HCT116 (cell line): Measurements from ENCODE around the gene PCP2. TPM values are rescaled to one million over a fixed set of nuclear protein-coding genes. Genes with fewer than 3 reads are reported as not detected.

ENCODE experiments used
- ATAC-seq: fragments of 200-7000 bp; cut with Tn5 transposase; 2 replicates; pipeline ENCODE4 v1.9.1; 2020; ENCODE audit warnings: mild to moderate bottlenecking, moderate library complexity
- BruUV-seq: library from RNA; stranded (reverse); fragments of 400-500 nt; replicated peaks from 2 replicates; lab custom pipeline; 2021; lab: Mats Ljungman, UMichigan
- CTCF ChIA-PET: fragments of 300-600 bp; sonication (Branson Sonifier 250); formaldehyde crosslinking; loops from one replicate; lab custom pipeline; 2021; ENCODE audit warnings: antibody characterized with exemption; lab: Charles Lee
- POLR2A ChIA-PET: fragments of 300-600, 350-600 bp; sonication (Branson Sonifier 250); formaldehyde crosslinking; loops from one replicate; lab custom pipeline; 2021; ENCODE audit warnings: antibody characterized with exemption; lab: Charles Lee
- RAD21 ChIA-PET, 2 experiments: fragments of 300-600 bp; sonication (Branson Sonifier 250); formaldehyde crosslinking; loops; one replicate each; lab custom pipeline; 2023; ENCODE audit warnings: low total read pairs in 2 of 2; ENCODE audit not compliant: uncharacterized antibody in 2 of 2, unreplicated experiment in 2 of 2, low non-redundant PET in 1 of 2; lab: Charles Lee
- DNase-seq: peaks from one replicate; pipeline ENCODE4 v3.0.0-alpha.2; 2010; ENCODE audit warnings: low read depth, low spot score
- H2AFZ ChIP-seq: fragments of 200-600 bp; shearing (Covaris generic), sonication (generic); 2 replicates; pipeline ENCODE4 v1.6.1; 2017; ENCODE audit warnings: low read depth, mixed run types, mixed read lengths, antibody characterized with exemption, low read length; ENCODE audit not compliant: poor library complexity, severe bottlenecking
- H3K27ac ChIP-seq: 2 replicates; pipeline ENCODE4 v1.5.1; 2012; ENCODE audit warnings: low read depth, low read length
- H3K27me3 ChIP-seq: fragments of 200-600 bp; sonication (generic); 2 replicates; pipeline ENCODE4 v1.6.1; 2016; ENCODE audit warnings: mixed run types, low read length, mixed read lengths; ENCODE audit not compliant: insufficient read depth
- H3K36me3 ChIP-seq, 2 experiments: fragments of 200-500 bp in 1 of 2; fragments of 200-600 bp in 1 of 2; sonication (Bioruptor generic) in 1 of 2; sonication (generic) in 1 of 2; 2 replicates each; pipeline versions ENCODE4 v1.5.1 to v1.6.1; 2014 to 2016; ENCODE audit warnings: low read length in 2 of 2, inconsistent platforms in 1 of 2, mixed read lengths in 1 of 2, mixed run types in 1 of 2; ENCODE audit not compliant: insufficient read depth in 2 of 2, control insufficient read depth in 1 of 2
- H3K4me1 ChIP-seq, 2 experiments: fragments of 200-600 bp in 1 of 2; sonication (generic) in 1 of 2; 2 replicates each; pipeline versions ENCODE4 v1.5.1 to v1.6.1; 2012 to 2017; ENCODE audit warnings: low read length in 2 of 2, inconsistent platforms in 1 of 2, mild to moderate bottlenecking in 1 of 2, mixed read lengths in 1 of 2, mixed run types in 1 of 2, moderate library complexity in 1 of 2; ENCODE audit not compliant: insufficient read depth in 2 of 2, control insufficient read depth in 1 of 2
- H3K4me2 ChIP-seq: fragments of 200-600 bp; sonication (generic); 2 replicates; pipeline ENCODE4 v1.6.1; 2017; ENCODE audit warnings: mixed run types, low read length, mixed read lengths
- H3K4me3 ChIP-seq, 2 experiments: fragments of 200-600 bp in 1 of 2; sonication (generic) in 1 of 2; replicated peaks in 1 of 2; 2 replicates each; pipeline ENCODE4 v1.5.1; 2011 to 2016; ENCODE audit warnings: low read length in 2 of 2, control low read depth in 1 of 2, low read depth in 1 of 2, mild to moderate bottlenecking in 1 of 2, mixed read lengths in 1 of 2, mixed run types in 1 of 2
- H3K79me2 ChIP-seq: fragments of 200-600 bp; sonication (generic); 2 replicates; pipeline ENCODE4 v1.6.1; 2017; ENCODE audit warnings: mild to moderate bottlenecking, mixed run types, low read length, moderate library complexity, mixed read lengths; ENCODE audit not compliant: insufficient read depth
- H3K9ac ChIP-seq: fragments of 200-600 bp; sonication (generic); 2 replicates; pipeline ENCODE4 v1.6.1; 2016; ENCODE audit warnings: low read length, mixed read lengths
- H3K9me2 ChIP-seq: fragments of 200-600 bp; sonication (generic), shearing (Covaris generic); 2 replicates; pipeline ENCODE4 v1.6.1; 2017; ENCODE audit warnings: mixed run types, mild to moderate bottlenecking, moderate library complexity; ENCODE audit not compliant: insufficient read depth
- H3K9me3 ChIP-seq, 2 experiments: fragments of 200-500 bp in 1 of 2; fragments of 200-600 bp in 1 of 2; sonication (Bioruptor generic) in 1 of 2; sonication (generic) in 1 of 2; 2 replicates each; pipeline ENCODE4 v1.6.1; 2014 to 2017; ENCODE audit warnings: low read length in 2 of 2, mixed read lengths in 2 of 2, inconsistent platforms in 1 of 2, low read depth in 1 of 2, mild to moderate bottlenecking in 1 of 2, mixed run types in 1 of 2, moderate library complexity in 1 of 2; ENCODE audit not compliant: control insufficient read depth in 1 of 2, insufficient read depth in 1 of 2
- H4K20me1 ChIP-seq: fragments of 200-600 bp; sonication (generic), shearing (Covaris generic); 2 replicates; pipeline ENCODE4 v1.6.1; 2017; ENCODE audit warnings: mixed run types, mild to moderate bottlenecking, moderate library complexity; ENCODE audit not compliant: insufficient read depth
- CTCF ChIP-seq, 3 experiments: fragments of 200-600 bp in 1 of 3; sonication (generic) in 1 of 3; IDR thresholded peaks in 2 of 3; conservative IDR thresholded peaks in 1 of 3; 2 replicates each; pipeline ENCODE4 v1.5.1; 2012 to 2017; ENCODE audit warnings: low read depth in 2 of 3, low read length in 2 of 3, antibody characterized with exemption in 1 of 3, borderline replicate concordance in 1 of 3, control low read depth in 1 of 3, mild to moderate bottlenecking in 1 of 3, mixed read lengths in 1 of 3, mixed run types in 1 of 3, moderate library complexity in 1 of 3; ENCODE audit not compliant: insufficient read depth in 1 of 3
- EZH2phosphoT487 ChIP-seq: fragments of 200-600 bp; IDR thresholded peaks from 2 replicates; pipeline ENCODE4 v1.6.1; 2018; ENCODE audit warnings: antibody characterized with exemption, borderline replicate concordance
- POLR2AphosphoS5 ChIP-seq: IDR thresholded peaks from 2 replicates; pipeline ENCODE4 v1.6.1; 2011; ENCODE audit warnings: mild to moderate bottlenecking, low read depth, low read length, moderate library complexity
- RAD21 ChIP-seq: IDR thresholded peaks from 2 replicates; pipeline ENCODE4 v1.6.1; 2012; ENCODE audit warnings: low read depth, mild to moderate bottlenecking
- SP1 ChIP-seq: IDR thresholded peaks from 2 replicates; pipeline ENCODE4 v1.6.1; 2012; ENCODE audit warnings: low read depth
- SRF ChIP-seq: IDR thresholded peaks from 2 replicates; pipeline ENCODE4 v1.6.1; 2012; ENCODE audit warnings: low read depth
- ZFX ChIP-seq: fragments of 450-650 bp; IDR thresholded peaks from 2 replicates; pipeline ENCODE4 v1.6.1; 2017
- intact Hi-C: fragments of 100-400 bp; cut with micrococcal nuclease; formaldehyde crosslinking; loops from 2 replicates; pipeline ENCODE4 v1.10.0; 2022
- total RNA-seq: library from RNA; stranded (reverse); gene quantifications from one replicate; pipeline ENCODE4 v1.2.1, GENCODE V29; 2021; ENCODE audit not compliant: unreplicated experiment

Gene PCP2
- total RNA-seq, 1 experiment from 2014 or later = 0.32 TPM

GRCh38 chr19:7678971-7679751 lies 45.6 kb upstream of the PCP2 start:
- peaks cover 21% of the 10 kb centered on the region; the same call in 1 of the 2 replicates for H3K79me2 ChIP-seq
- H3K36me3 ChIP-seq = peaks cover 4 to 9% of the 10 kb centered on the region in 2 experiments; a peak in 3 of 4 replicates
- TF ChIP-seq EZH2phosphoT487 (no peak), ZFX (no peak), RAD21 (peak; percentile 50), SP1 (no peak), CTCF (IDR thresholded peaks at IDR 0.05 in 2 of 3, conservative IDR thresholded peaks at IDR 0.05 in 1 of 3; ENCODE audit: borderline replicate concordance in 1 of 3, insufficient read depth in 1 of 3, low read depth in 2 of 3, low read length in 2 of 3) (peak in 2 of 3 experiments; percentile 24 to 32; a peak in 3 of 6 replicates), SRF (no peak), POLR2AphosphoS5 (no peak)
- TF ChIP-seq, all 23 proteins: peak for 2
- intact Hi-C loops = no loop called here
- no peak overlapping the region for H3K27ac ChIP-seq
- DNase-seq = no peak
- no peak overlapping the region for H3K4me2 ChIP-seq
- no peak for ATAC-seq
- ChIA-PET POLR2A (no interaction called here), RAD21 (no interaction called here), CTCF (no interaction called here)
- H4K20me1 ChIP-seq = no peaks in the 10 kb centered on the region
- H3K9ac ChIP-seq = no peak overlapping the region
- no peak overlapping the region for H2AFZ ChIP-seq
- H3K9me3 ChIP-seq = no peaks in the 10 kb centered on the region
- no peaks in the 10 kb centered on the region for H3K9me2 ChIP-seq
- BruUV-seq = no TSS peak
- no peak overlapping the region for H3K4me3 ChIP-seq
- peaks cover 4 to 31% of the 10 kb centered on the region in 2 experiments for H3K4me1 ChIP-seq
- no peaks in the 10 kb centered on the region for H3K27me3 ChIP-seq
